ENCODE measurements around the gene BTG1. TPM values are rescaled to one million over a fixed set of nuclear protein-coding genes. Genes with fewer than 3 reads are reported as not detected.

BTG1 gene, protein sequence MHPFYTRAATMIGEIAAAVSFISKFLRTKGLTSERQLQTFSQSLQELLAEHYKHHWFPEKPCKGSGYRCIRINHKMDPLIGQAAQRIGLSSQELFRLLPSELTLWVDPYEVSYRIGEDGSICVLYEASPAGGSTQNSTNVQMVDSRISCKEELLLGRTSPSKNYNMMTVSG
- total RNA-seq, result 100 to 1,000 TPM; 102 to 133 TPM

DNA sequence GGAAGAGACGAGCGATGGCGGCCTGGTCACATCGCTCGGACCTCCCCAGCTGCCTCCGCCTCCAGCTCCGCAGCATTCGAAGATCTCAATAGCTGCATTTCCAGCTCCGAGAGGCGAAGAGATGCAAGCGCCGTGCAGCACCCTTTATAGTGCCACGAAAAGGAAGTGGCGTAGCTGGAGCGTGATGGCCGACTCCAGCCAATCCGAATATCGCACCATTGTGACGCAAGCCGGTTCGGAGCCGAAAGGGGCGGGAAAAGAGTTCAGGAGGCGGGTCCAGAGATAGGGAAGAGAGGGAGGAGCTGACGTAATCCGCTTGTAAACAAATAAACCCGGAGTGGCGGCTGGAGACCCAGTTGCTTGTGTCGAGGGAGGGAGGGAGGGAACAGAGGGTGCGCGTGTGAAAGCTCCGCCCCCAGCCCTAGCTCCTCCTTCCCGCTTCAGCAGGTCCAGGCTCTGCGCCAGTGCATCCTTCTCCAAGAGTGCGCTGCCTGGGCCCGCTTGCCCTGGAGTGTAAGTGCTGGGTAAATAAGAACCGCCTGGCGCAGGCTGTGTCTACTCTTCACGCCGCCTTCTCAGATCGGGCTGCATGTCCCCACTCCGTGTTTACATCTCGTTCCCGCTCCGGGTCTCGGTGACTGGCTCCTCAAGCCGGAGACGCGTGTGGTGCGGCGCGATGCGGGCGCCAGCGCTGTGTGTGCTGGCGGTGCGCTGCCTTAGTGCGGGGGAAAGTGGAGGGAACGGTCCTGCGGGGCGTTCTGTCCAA, at the start of gene BTG1:
BTG1 (minus strand) TSS at position 116 of the 766 bp plus-strand sequence. CDS start 311 bp downstream, outside the sequence.
- POLR2A ChIA-PET, result interaction anchor here (0.5 to 2.9 kb wide), 25 partner anchors 9 to 424 kb away, joined by 3 to 38 read pairs (median 4); no protein-coding TSS in a partner anchor
- H3K36me3 Mint-ChIP-seq (ENCODE audit: low read depth), result peaks cover 67% of the 10 kb centered on the region
- H3K9me3 Mint-ChIP-seq, result peaks cover 2% of the 10 kb centered on the region
- CTCF ChIA-PET, result interaction anchor here (0.6 to 3.7 kb wide), 15 partner anchors 9 to 764 kb away, joined by 3 to 27 read pairs (median 4); no protein-coding TSS in a partner anchor
- H3K4me1 Mint-ChIP-seq, result peaks cover 23% of the 10 kb centered on the region
- no peaks in the 10 kb centered on the region for H3K27me3 Mint-ChIP-seq
- H3K4me3 Mint-ChIP-seq, result peak within 1 kb of the TSS; percentile 99
- peak within 1 kb of the TSS; percentile 99 for H3K27ac Mint-ChIP-seq
- DNase-seq, result peak; percentile 99

DNA sequence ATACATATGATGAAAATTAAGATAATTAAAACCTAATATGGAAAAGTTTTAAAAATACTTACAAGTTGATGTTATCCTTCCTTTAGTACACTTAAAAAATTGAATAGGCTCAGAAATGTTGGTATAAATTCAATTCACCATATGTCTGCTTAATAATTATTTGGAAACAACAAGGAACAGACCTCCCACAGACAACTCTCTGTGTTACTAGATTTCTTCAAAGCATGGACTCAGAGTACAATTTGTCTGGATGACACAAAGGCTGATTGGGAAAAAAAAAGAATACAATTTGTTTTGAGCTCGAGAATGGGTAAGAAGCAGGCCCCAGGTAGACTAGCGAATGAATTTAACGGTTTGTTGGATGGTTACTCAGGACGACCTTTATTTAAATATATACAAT, 48.9 kb upstream of the BTG1 start:
- no peak for DNase-seq
- H3K27me3 Mint-ChIP-seq, result no peaks in the 10 kb centered on the region
- peaks cover 10% of the 10 kb centered on the region for H3K4me1 Mint-ChIP-seq
- POLR2A ChIA-PET, result no interaction called here
- H3K4me3 Mint-ChIP-seq, result no peak overlapping the region
- peaks cover 12% of the 10 kb centered on the region for H3K9me3 Mint-ChIP-seq
- no peak overlapping the region for H3K27ac Mint-ChIP-seq
- peaks cover 3% of the 10 kb centered on the region for H3K36me3 Mint-ChIP-seq (ENCODE audit: low read depth)
- CTCF ChIA-PET, result no interaction called here

DNA sequence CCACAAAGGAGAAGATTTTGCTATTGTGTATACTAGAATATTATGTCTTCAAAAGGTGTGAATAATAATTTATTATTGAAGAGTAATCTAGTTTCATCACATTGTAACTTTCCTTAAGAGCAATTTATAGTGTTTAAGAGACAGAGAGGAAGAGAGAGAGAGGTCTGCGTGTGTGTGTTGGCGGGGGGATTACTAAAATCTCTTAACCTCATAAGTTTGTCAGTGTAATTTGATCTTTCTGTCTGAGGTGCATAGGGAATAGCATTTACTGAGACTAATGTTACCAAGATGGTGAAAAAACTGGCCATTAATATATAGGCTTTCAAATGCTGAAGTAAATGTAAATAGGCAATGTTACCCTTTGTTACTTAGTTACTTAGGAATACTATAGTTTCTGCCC, 48.2 kb upstream of the BTG1 start:
- peaks cover 10% of the 10 kb centered on the region for H3K9me3 Mint-ChIP-seq
- ChIA-PET CTCF (no interaction called here), POLR2A (no interaction called here)
- H3K4me3 Mint-ChIP-seq, result no peak overlapping the region
- no peaks in the 10 kb centered on the region for H3K27me3 Mint-ChIP-seq
- H3K36me3 Mint-ChIP-seq (ENCODE audit: low read depth), result peaks cover 3% of the 10 kb centered on the region
- no peak for DNase-seq
- no peak overlapping the region for H3K27ac Mint-ChIP-seq
- peaks cover 13% of the 10 kb centered on the region for H3K4me1 Mint-ChIP-seq

DNA sequence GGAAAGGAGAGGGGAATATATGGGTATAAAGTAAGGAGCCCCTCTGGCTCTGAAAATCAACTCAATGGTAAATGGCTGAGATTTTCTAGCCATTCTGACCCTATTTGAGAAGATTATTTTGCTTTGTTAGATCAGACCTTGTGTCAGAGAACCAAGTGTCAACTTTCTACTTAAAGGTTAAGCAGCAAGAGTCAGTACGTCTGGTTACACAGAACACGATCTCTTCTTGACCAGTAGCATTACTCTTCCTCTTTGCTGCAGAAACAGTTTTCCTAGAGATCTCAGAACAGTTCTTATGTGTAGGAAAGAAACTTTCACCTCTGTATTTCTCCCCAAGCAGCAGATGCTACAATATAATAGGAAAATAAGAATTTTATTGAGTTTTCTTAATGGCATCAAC, 47.4 kb upstream of the BTG1 start:
- Mint-ChIP-seq H3K9me3 (peaks cover 10% of the 10 kb centered on the region), H3K4me3 (no peak overlapping the region), H3K4me1 (peaks cover 16% of the 10 kb centered on the region), H3K27me3 (no peaks in the 10 kb centered on the region), H3K36me3 (ENCODE audit: low read depth) (peaks cover 3% of the 10 kb centered on the region), H3K27ac (no peak overlapping the region)
- ChIA-PET POLR2A (no interaction called here), CTCF (no interaction called here)
- no peak for DNase-seq

DNA sequence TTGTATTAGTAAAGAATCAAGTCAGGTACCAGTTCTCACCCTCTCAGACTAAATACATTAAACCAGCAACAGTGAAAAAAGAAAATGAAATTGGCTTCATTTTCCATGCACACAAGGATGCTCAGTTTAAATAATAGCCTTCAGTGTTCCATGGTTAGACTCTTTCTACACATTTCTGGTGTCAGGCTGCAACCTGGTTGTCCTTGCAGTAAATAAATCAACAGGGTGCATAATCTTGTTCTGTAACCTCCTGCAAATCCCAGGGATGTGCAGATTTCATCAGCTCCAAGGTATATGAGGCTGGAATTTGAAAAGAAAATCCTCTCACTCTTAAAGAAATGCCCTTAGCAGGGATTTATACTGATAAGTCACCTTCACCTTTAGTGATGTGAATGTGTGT, 46.7 kb upstream of the BTG1 start:
- ChIA-PET CTCF (interaction anchor here (0.7 kb wide), 1 partner anchor 8 kb away, joined by 4 read pairs; no protein-coding TSS in a partner anchor), POLR2A (no interaction called here)
- Mint-ChIP-seq H3K27me3 (no peaks in the 10 kb centered on the region), H3K27ac (no peak overlapping the region), H3K9me3 (peaks cover 10% of the 10 kb centered on the region), H3K4me3 (no peak overlapping the region), H3K4me1 (peaks cover 17% of the 10 kb centered on the region), H3K36me3 (ENCODE audit: low read depth) (peaks cover 4% of the 10 kb centered on the region)
- no peak for DNase-seq

DNA sequence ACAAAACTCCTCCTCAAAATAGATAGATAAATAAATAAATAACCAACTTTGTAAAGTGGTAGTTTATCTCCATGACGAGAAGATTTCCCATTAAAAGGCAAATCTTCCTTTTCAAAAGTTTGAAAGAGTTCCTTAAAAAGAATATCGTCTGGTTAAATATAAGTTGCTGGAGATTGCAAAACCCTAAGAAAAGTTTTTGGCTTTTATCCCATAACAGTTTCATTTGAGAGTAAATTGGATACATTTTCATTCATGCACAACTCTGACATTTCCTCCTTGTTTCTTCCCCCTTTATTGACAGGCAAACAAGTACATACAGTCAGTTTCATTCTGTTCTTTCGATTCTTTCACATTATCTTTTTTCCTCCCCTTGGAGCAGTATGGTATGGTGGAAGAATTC, 45.4 kb upstream of the BTG1 start:
- DNase-seq, result no peak
- POLR2A ChIA-PET, result no interaction called here
- Mint-ChIP-seq H3K36me3 (ENCODE audit: low read depth) (peaks cover 4% of the 10 kb centered on the region), H3K9me3 (peaks cover 4% of the 10 kb centered on the region), H3K4me3 (no peak overlapping the region), H3K27ac (no peak overlapping the region), H3K4me1 (peaks cover 27% of the 10 kb centered on the region), H3K27me3 (no peaks in the 10 kb centered on the region)
- CTCF ChIA-PET, result no interaction called here

DNA sequence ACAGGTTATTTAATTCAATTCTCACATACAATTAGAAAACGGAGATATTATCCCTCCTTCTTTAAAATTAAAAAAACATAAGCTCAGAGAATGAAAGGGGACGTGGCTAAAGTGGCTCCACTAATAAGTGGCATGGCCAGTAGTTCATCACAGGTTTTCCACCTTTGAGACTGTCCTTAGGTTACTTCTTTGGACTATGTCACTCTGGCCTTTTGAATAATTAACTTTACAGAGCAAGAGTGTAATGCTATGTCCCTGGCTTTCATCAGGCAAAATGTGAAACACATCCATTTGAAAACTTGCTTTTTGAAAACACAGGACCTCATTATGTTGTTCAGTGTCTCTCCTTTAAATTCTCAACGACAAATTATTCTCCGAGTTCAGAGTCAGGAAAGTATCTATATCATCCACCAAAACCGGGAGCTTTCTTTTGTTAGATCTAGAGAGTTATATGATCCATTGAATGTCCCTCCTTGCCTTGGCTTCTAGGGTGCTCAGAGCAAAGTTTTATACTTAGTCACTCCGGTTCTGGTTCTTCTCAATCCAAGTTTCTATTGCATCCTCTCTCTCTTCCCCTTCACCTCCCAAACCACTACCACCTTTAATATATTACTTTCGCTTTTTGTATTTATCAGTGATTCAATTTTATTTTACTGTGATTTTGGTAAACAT, 43.0 kb upstream of the BTG1 start:
- DNase-seq, result no peak
- POLR2A ChIA-PET, result interaction anchor here (1.0 kb wide), 1 partner anchor 43 kb away, joined by 3 read pairs; no protein-coding TSS in a partner anchor
- H3K9me3 Mint-ChIP-seq, result peaks cover 7% of the 10 kb centered on the region
- peaks cover 5% of the 10 kb centered on the region for H3K36me3 Mint-ChIP-seq (ENCODE audit: low read depth)
- H3K27me3 Mint-ChIP-seq, result no peaks in the 10 kb centered on the region
- no peak overlapping the region for H3K27ac Mint-ChIP-seq
- H3K4me1 Mint-ChIP-seq, result peaks cover 51% of the 10 kb centered on the region
- CTCF ChIA-PET, result interaction anchor here (1.0 kb wide), 1 partner anchor 9 kb away, joined by 4 read pairs; no protein-coding TSS in a partner anchor
- no peak overlapping the region for H3K4me3 Mint-ChIP-seq

DNA sequence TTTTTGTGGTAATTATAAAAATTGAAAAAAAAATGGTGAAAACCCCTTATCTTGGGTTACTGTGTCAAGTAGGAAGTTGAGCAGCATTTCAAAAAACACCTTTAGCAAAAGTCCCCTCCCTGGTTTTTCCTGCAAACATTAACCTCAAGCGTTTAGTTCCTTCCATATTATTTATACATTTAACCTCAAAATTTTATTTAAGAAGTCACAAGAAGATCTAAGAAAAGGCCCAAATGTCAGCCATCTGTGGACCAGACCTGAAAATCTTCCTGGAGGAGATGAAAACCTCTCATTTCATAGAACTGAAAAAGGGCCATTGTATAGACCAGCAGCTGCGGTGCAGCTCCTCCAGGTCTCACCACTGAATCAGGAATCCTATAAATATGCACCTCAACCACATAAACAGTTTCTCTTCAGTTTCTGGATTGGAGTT, 40.4 kb upstream of the BTG1 start:
- CTCF ChIA-PET, result no interaction called here
- POLR2A ChIA-PET, result no interaction called here
- H3K27ac Mint-ChIP-seq, result peak overlapping the region; percentile 85

DNA sequence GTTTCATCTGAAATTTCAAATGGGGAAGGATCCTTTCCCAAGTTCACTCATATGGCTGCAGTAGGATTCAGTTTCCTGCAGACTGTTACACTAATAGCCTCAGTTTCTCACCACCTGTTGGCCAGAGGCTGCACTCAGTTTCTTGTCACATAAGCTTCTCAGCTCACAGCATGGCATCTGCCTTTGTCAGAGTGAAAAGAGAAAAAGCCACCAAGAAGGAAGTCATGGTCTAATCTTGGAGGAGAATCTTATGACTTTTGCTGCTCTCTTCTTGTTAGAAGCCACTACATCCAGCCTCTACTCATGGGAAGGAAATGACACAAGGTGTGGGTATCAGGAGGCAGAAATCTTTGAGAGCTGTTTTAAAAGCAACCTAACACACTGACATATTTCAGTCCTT, 39.4 kb upstream of the BTG1 start:
- ChIA-PET CTCF (no interaction called here), POLR2A (interaction anchor here (0.5 kb wide), 1 partner anchor 44 kb away, joined by 5 read pairs; no protein-coding TSS in a partner anchor)
- no peaks in the 10 kb centered on the region for H3K27me3 Mint-ChIP-seq
- peaks cover 7% of the 10 kb centered on the region for H3K9me3 Mint-ChIP-seq
- peaks cover 9% of the 10 kb centered on the region for H3K36me3 Mint-ChIP-seq (ENCODE audit: low read depth)
- peak overlapping the region; percentile 50 for H3K4me3 Mint-ChIP-seq
- peaks cover 42% of the 10 kb centered on the region for H3K4me1 Mint-ChIP-seq
- peak; percentile 57 for DNase-seq
- H3K27ac Mint-ChIP-seq, result peak overlapping the region; percentile 86

More for the DNA sequence above, 40.4 kb upstream of the BTG1 start:
- Mint-ChIP-seq H3K9me3 (peaks cover 7% of the 10 kb centered on the region), H3K4me3 (peak overlapping the region; percentile 54), H3K36me3 (ENCODE audit: low read depth) (peaks cover 9% of the 10 kb centered on the region), H3K4me1 (peaks cover 44% of the 10 kb centered on the region), H3K27me3 (no peaks in the 10 kb centered on the region)
- no peak for DNase-seq

DNA sequence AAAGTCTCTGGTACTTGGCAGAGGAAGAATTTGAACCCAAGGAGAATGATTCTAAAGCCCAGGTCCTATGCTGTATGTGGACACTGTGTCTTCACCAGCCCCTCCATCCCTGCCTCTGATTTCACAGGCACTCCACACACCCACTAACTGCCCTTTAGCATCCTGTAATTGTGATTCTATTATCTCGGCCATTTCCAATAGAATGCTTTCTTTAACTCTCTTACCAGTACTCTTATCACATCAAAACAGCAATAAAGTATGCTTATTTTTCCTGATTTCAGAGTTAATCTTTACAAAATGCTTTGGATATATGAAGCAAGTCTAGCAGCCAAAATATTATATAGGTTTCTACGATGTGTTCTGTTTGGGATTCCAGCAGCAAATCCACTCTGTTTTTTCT, 37.9 kb upstream of the BTG1 start:
- DNase-seq, result no peak
- Mint-ChIP-seq H3K9me3 (peaks cover 7% of the 10 kb centered on the region), H3K4me3 (no peak overlapping the region), H3K4me1 (peaks cover 37% of the 10 kb centered on the region), H3K36me3 (ENCODE audit: low read depth) (peaks cover 12% of the 10 kb centered on the region), H3K27me3 (no peaks in the 10 kb centered on the region), H3K27ac (no peak overlapping the region)
- POLR2A ChIA-PET, result no interaction called here
- CTCF ChIA-PET, result interaction anchor here (1.0 to 1.4 kb wide), 2 partner anchors 9 to 22 kb away, joined by 3 read pairs; no protein-coding TSS in a partner anchor

DNA sequence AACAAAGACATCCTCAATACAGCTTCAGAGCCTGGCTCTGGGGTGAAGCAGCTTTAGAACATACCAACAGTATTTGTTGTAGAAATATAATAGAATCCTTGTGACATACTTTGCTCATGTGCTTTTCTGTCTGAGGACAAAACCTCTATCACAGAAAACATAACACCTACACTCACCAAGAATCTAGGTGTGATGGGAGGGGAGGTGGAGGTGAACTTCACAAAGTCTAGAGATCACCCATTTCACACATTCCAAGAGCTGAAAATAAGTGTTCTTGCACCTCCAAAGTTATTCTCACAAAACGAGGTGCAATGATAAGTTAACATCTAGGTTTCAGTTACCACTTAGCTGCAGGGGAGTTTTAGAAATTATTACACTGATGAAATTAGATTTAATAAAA, 32.7 kb upstream of the BTG1 start:
- Mint-ChIP-seq H3K9me3 (peaks cover 8% of the 10 kb centered on the region), H3K27ac (no peak overlapping the region), H3K36me3 (ENCODE audit: low read depth) (peaks cover 7% of the 10 kb centered on the region), H3K4me3 (no peak overlapping the region), H3K4me1 (no peaks in the 10 kb centered on the region), H3K27me3 (no peaks in the 10 kb centered on the region)
- ChIA-PET POLR2A (no interaction called here), CTCF (interaction anchor here (1.8 kb wide), 1 partner anchor 10 kb away, joined by 3 read pairs; no protein-coding TSS in a partner anchor)
- DNase-seq, result no peak

DNA sequence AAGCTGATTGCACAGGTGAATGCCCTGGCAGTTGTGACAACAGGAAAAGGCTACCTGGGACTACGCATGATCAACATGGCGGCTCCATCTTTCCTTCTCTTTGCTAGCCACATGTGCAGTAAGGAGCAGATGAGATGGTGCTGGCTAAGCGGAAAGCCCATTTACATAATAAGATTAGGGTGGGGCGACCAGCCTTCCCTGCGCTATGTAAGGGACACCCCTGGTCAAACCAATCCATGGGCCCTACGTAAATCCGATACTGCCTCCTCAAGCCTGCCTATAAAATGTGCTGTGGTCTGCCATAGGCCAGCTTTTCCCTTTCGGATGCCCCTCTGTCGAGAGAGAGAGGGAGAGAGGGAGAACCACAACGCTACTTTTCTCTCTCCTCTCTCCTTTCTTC, 31.0 kb upstream of the BTG1 start:
- Mint-ChIP-seq H3K9me3 (peaks cover 8% of the 10 kb centered on the region), H3K27me3 (no peaks in the 10 kb centered on the region), H3K27ac (no peak overlapping the region), H3K4me3 (no peak overlapping the region), H3K36me3 (ENCODE audit: low read depth) (peaks cover 3% of the 10 kb centered on the region), H3K4me1 (peaks cover 6% of the 10 kb centered on the region)
- POLR2A ChIA-PET, result no interaction called here
- CTCF ChIA-PET, result no interaction called here
- DNase-seq, result no peak

DNA sequence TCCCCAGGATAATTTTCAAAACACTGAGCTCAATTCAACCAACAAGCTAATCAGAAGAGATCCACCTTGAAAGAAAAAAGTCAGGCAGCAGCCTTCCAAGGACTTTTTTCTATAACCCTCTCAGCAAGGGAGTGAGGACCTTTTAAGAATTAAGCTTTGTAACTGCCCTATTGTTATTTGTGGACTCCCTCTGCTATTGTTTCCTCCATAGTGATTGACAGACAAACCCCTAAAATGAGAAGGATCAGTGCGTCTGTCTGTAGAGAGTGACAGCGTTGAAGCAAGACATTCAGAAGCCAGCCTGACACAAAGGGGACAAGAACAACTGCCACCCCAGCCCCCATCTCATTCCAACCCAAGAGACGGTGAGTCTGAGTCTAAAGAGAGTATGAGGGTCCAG, 30.3 kb upstream of the BTG1 start:
- Mint-ChIP-seq H3K4me3 (no peak overlapping the region), H3K27ac (no peak overlapping the region), H3K9me3 (peaks cover 8% of the 10 kb centered on the region), H3K27me3 (no peaks in the 10 kb centered on the region), H3K36me3 (ENCODE audit: low read depth) (peaks cover 3% of the 10 kb centered on the region), H3K4me1 (peaks cover 6% of the 10 kb centered on the region)
- ChIA-PET POLR2A (no interaction called here), CTCF (no interaction called here)
- no peak for DNase-seq

All from activated CD4-positive, alpha-beta T cell treated with anti-CD3 and anti-CD28 coated beads, Interleukin-2, amount 10 ng/mL, durations not matched to agents 7 days and 5 days (primary cell).